H9 (cell line): Measurements from ENCODE around the gene RHBDD1. TPM values are rescaled to one million over a fixed set of nuclear protein-coding genes. Genes with fewer than 3 reads are reported as not detected.
"Not testable (repeated sequence)": the region's sequence is repeated elsewhere in the genome, so short reads cannot be mapped to it uniquely, and the experiment has no call there.

ENCODE experiments used
- DNase-seq: peaks from one replicate; pipeline ENCODE4 v3.0.0-alpha.2; 2017
- H2AFZ ChIP-seq: one replicate; pipeline ENCODE4 v1.6.1; 2013; ENCODE audit warnings: mild to moderate bottlenecking, low read length, control low read depth, moderate library complexity
- H2AK5ac ChIP-seq: 2 replicates; pipeline ENCODE4 v1.6.1; 2013; ENCODE audit warnings: low read length, control low read depth, mixed read lengths; ENCODE audit not compliant: insufficient read length
- H2BK120ac ChIP-seq: one replicate; pipeline ENCODE4 v1.6.1; 2013; ENCODE audit warnings: low read depth, mild to moderate bottlenecking, low read length, control low read depth, inconsistent platforms; ENCODE audit not compliant: poor library complexity, severe bottlenecking
- H2BK12ac ChIP-seq: 2 replicates; pipeline ENCODE4 v1.6.1; 2013; ENCODE audit warnings: low read length, control low read depth, mixed read lengths, low read depth; ENCODE audit not compliant: insufficient read length
- H2BK15ac ChIP-seq: 2 replicates; pipeline ENCODE4 v1.6.1; 2013; ENCODE audit warnings: low read depth, low read length, control low read depth
- H2BK20ac ChIP-seq: one replicate; pipeline ENCODE4 v1.6.1; 2013; ENCODE audit warnings: low read depth, mild to moderate bottlenecking, low read length, control low read depth, inconsistent platforms; ENCODE audit not compliant: poor library complexity, severe bottlenecking
- H2BK5ac ChIP-seq: 2 replicates; pipeline ENCODE4 v1.6.1; 2013; ENCODE audit warnings: low read length, control low read depth, mixed read lengths; ENCODE audit not compliant: insufficient read length
- H3K14ac ChIP-seq: 2 replicates; pipeline ENCODE4 v1.6.1; 2013; ENCODE audit warnings: low read length, control low read depth; ENCODE audit not compliant: insufficient read depth
- H3K18ac ChIP-seq: 2 replicates; pipeline ENCODE4 v1.6.1; 2013; ENCODE audit warnings: low read depth, mild to moderate bottlenecking, mixed read lengths, low read length, control low read depth; ENCODE audit not compliant: insufficient read length
- H3K23ac ChIP-seq: 2 replicates; pipeline ENCODE4 v1.6.1; 2013; ENCODE audit warnings: low read length, control low read depth, mixed read lengths, low read depth; ENCODE audit not compliant: insufficient read length
- H3K23me2 ChIP-seq: 2 replicates; pipeline ENCODE4 v1.6.1; 2013; ENCODE audit warnings: low read depth, mild to moderate bottlenecking, mixed read lengths, low read length, control low read depth; ENCODE audit not compliant: insufficient read length, poor library complexity, severe bottlenecking
- H3K27ac ChIP-seq: 2 replicates; pipeline ENCODE4 v1.5.1; 2013; ENCODE audit warnings: low read length, control low read depth, mixed read lengths, low read depth; ENCODE audit not compliant: insufficient read length
- H3K27me3 ChIP-seq: 2 replicates; pipeline ENCODE4 v1.6.1; 2013; ENCODE audit warnings: low read length, control low read depth, inconsistent platforms; ENCODE audit not compliant: insufficient read depth
- H3K4ac ChIP-seq: 2 replicates; pipeline ENCODE4 v1.6.1; 2013; ENCODE audit warnings: low read depth, mild to moderate bottlenecking, control low read depth, inconsistent platforms, low read length, moderate library complexity
- H3K4me1 ChIP-seq: 2 replicates; pipeline ENCODE4 v1.6.1; 2013; ENCODE audit warnings: low read length, control low read depth, inconsistent platforms; ENCODE audit not compliant: insufficient read depth
- H3K4me2 ChIP-seq: 2 replicates; pipeline ENCODE4 v1.6.1; 2013; ENCODE audit warnings: low read length, control low read depth, mixed read lengths; ENCODE audit not compliant: insufficient read length, insufficient read depth
- H3K56ac ChIP-seq: 2 replicates; pipeline ENCODE4 v1.6.1; 2013; ENCODE audit warnings: low read depth, mild to moderate bottlenecking, mixed read lengths, low read length, control low read depth; ENCODE audit not compliant: insufficient read length
- H3K79me1 ChIP-seq: 2 replicates; pipeline ENCODE4 v1.6.1; 2013; ENCODE audit warnings: low read depth, mild to moderate bottlenecking, moderate library complexity, low read length, control low read depth, inconsistent platforms; ENCODE audit not compliant: insufficient read depth, poor library complexity, severe bottlenecking
- H3K79me2 ChIP-seq: 2 replicates; pipeline ENCODE4 v1.6.1; 2013; ENCODE audit warnings: low read length, control low read depth, inconsistent platforms; ENCODE audit not compliant: insufficient read depth
- H3K9ac ChIP-seq: 2 replicates; pipeline ENCODE4 v1.6.1; 2013; ENCODE audit warnings: low read length, control low read depth, mixed read lengths; ENCODE audit not compliant: insufficient read length; ENCODE audit errors: extremely low read depth
- H3K9me3 ChIP-seq: one replicate; pipeline ENCODE4 v1.6.1; 2013; ENCODE audit warnings: low read depth, low read length, inconsistent platforms; ENCODE audit not compliant: control insufficient read depth
- H3T11ph ChIP-seq: one replicate; pipeline ENCODE4 v1.6.1; 2013; ENCODE audit warnings: mild to moderate bottlenecking, low read length, control low read depth, inconsistent platforms
- H4K20me1 ChIP-seq: one replicate; pipeline ENCODE4 v1.6.1; 2013; ENCODE audit not compliant: control insufficient read depth, insufficient read length, insufficient read depth
- H4K5ac ChIP-seq: 2 replicates; pipeline ENCODE4 v1.6.1; 2013; ENCODE audit warnings: low read depth, mild to moderate bottlenecking, mixed read lengths, low read length, control low read depth; ENCODE audit not compliant: insufficient read length
- H4K8ac ChIP-seq: replicated peaks from 2 replicates; pipeline ENCODE4 v1.6.1; 2013; ENCODE audit warnings: low read length, control low read depth, mixed read lengths, low read depth; ENCODE audit not compliant: insufficient read length
- H4K91ac ChIP-seq: 2 replicates; pipeline ENCODE4 v1.6.1; 2013; ENCODE audit warnings: low read depth, mild to moderate bottlenecking, moderate library complexity, mixed read lengths, low read length, control low read depth; ENCODE audit not compliant: insufficient read length
- H3K27ac Mint-ChIP-seq, 3 experiments: 2 replicates in 2 of 3; 3 replicates in 1 of 3; pipeline ENCODE4 v1.8.0; 2020 to 2021; ENCODE audit warnings: mixed read lengths in 3 of 3, mild to moderate bottlenecking in 1 of 3, moderate library complexity in 1 of 3
- H3K27me3 Mint-ChIP-seq: 2 replicates; pipeline ENCODE4 v1.8.0; 2021; ENCODE audit warnings: low read depth, mild to moderate bottlenecking, moderate library complexity, mixed read lengths
- H3K36me3 Mint-ChIP-seq, 3 experiments: 2 replicates in 2 of 3; 3 replicates in 1 of 3; pipeline ENCODE4 v1.8.0; 2020 to 2021; ENCODE audit warnings: low read depth in 3 of 3, mixed read lengths in 3 of 3; ENCODE audit not compliant: insufficient read depth in 1 of 3
- H3K4me1 Mint-ChIP-seq, 2 experiments: 2 replicates each; pipeline ENCODE4 v1.8.0; 2020; ENCODE audit warnings: mixed read lengths in 2 of 2
- H3K4me3 Mint-ChIP-seq, 2 experiments: 2 replicates in 1 of 2; 3 replicates in 1 of 2; pipeline ENCODE4 v1.8.0; 2020 to 2021; ENCODE audit warnings: mild to moderate bottlenecking in 2 of 2, mixed read lengths in 2 of 2, moderate library complexity in 1 of 2
- H3K9me3 Mint-ChIP-seq, 2 experiments: 2 replicates in 1 of 2; 3 replicates in 1 of 2; pipeline ENCODE4 v1.8.0; 2020; ENCODE audit warnings: mild to moderate bottlenecking in 2 of 2, mixed read lengths in 2 of 2, moderate library complexity in 1 of 2
- WGBS: extraction: QIAGEN DNeasy Blood & Tissue Kit; methylation state at CpG from one replicate; pipeline ENCODE4 v1.1.7; 2013; ENCODE audit warnings: missing lambda C conversion rate, low lambda C conversion rate, mixed read lengths; ENCODE audit not compliant: insufficient read length; ENCODE audit errors: extremely low coverage; 5-methylcytosine and 5-hydroxymethylcytosine counted together
- total RNA-seq: library from RNA; stranded (reverse); gene quantifications from 2 replicates; pipeline ENCODE4 v1.2.1, GENCODE V29; 2021
- TF ChIP-seq, protein P1 (sequence below): fragments of 200-600 bp; sonication (generic); conservative IDR thresholded peaks from 3 replicates; pipeline ENCODE4 v1.8.0; 2021; ENCODE audit warnings: antibody characterized with exemption, mild to moderate bottlenecking

The RHBDD1 gene
- total RNA-seq, 1 experiment from 2014 or later = 24.9 TPM

DNA sequence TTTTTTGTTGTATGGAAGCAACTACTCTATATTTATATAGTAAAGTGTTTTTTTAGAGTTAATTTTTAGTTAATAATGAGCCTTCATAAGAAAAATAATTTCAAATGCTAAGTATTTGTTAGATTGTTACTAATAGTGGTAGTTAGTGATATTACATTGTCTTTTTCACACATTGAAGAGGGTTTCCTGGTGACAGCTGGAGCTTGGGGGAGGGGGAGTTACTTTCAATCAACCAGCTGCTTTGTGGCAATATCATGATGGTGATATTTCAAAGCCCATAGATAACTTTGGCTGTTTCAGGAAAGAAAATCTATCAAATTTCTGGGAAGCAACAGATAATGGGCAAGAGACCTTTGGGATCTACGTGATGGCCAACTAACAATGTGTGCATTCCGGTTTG, 4.1 kb downstream of the RHBDD1 start:
- no peak overlapping the region for H3K4me2 ChIP-seq
- H3K4ac ChIP-seq = no peak overlapping the region
- H3K18ac ChIP-seq = no peak overlapping the region
- no peaks in the 10 kb centered on the region for H3K79me2 ChIP-seq
- TF ChIP-seq, protein P1, sequence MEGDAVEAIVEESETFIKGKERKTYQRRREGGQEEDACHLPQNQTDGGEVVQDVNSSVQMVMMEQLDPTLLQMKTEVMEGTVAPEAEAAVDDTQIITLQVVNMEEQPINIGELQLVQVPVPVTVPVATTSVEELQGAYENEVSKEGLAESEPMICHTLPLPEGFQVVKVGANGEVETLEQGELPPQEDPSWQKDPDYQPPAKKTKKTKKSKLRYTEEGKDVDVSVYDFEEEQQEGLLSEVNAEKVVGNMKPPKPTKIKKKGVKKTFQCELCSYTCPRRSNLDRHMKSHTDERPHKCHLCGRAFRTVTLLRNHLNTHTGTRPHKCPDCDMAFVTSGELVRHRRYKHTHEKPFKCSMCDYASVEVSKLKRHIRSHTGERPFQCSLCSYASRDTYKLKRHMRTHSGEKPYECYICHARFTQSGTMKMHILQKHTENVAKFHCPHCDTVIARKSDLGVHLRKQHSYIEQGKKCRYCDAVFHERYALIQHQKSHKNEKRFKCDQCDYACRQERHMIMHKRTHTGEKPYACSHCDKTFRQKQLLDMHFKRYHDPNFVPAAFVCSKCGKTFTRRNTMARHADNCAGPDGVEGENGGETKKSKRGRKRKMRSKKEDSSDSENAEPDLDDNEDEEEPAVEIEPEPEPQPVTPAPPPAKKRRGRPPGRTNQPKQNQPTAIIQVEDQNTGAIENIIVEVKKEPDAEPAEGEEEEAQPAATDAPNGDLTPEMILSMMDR = no peak
- Mint-ChIP-seq H3K9me3 (peaks cover 4 to 7% of the 10 kb centered on the region in 2 experiments; a peak in 2 of 5 replicates), H3K36me3 (peaks cover 11 to 27% (median 18%) of the 10 kb centered on the region in 3 experiments), H3K27ac (no peak overlapping the region), H3K27me3 (peaks cover 7% of the 10 kb centered on the region), H3K4me3 (no peak overlapping the region), H3K4me1 (peaks cover 11 to 12% of the 10 kb centered on the region in 2 experiments)
- H2BK5ac ChIP-seq = no peak overlapping the region
- no peaks in the 10 kb centered on the region for H3K4me1 ChIP-seq
- H4K8ac ChIP-seq = no peak overlapping the region
- peaks cover 9% of the 10 kb centered on the region for H3K23me2 ChIP-seq
- H3K27ac ChIP-seq = no peak overlapping the region
- no peaks in the 10 kb centered on the region for H3K9me3 ChIP-seq
- H3K14ac ChIP-seq = no peak overlapping the region
- H3K79me1 ChIP-seq = no peaks in the 10 kb centered on the region
- H4K91ac ChIP-seq = no peak overlapping the region
- H3K9ac ChIP-seq = no peak overlapping the region
- H3K23ac ChIP-seq = no peak overlapping the region
- no peak for DNase-seq
- H2BK120ac ChIP-seq = no peak overlapping the region
- H3K27me3 ChIP-seq = no peaks in the 10 kb centered on the region
- WGBS = no CpG with 5 or more reads among the region's 2 CpGs
- H2BK20ac ChIP-seq = no peak overlapping the region
- no peak overlapping the region for H2AK5ac ChIP-seq
- no peak overlapping the region for H2AFZ ChIP-seq
- H4K20me1 ChIP-seq = no peaks in the 10 kb centered on the region
- H3K56ac ChIP-seq = no peak overlapping the region
- no peak overlapping the region for H4K5ac ChIP-seq
- no peak overlapping the region for H2BK12ac ChIP-seq
- no peak overlapping the region for H3T11ph ChIP-seq
- no peak overlapping the region for H2BK15ac ChIP-seq

DNA sequence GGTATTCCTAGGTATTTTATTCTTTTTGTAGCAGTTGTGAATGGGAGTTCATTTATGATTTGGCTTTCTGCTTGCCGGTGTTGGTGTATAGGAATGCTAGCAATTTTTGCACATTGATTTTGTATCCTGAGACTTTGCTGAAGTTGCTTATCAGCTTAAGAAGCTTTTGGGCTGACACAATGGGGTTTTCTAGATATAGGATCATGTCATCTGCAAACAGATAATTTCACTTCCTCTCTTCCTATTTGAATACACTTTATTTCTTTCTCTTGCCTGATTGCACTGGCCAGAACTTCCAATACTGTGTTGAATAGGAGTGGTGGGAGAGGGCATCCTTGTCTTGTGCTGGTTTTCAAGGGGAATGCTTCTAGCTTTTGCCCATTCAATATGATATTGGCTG, 7.1 kb downstream of the RHBDD1 start:
- H3K27ac Mint-ChIP-seq, H3K4me3 Mint-ChIP-seq, H3K27me3 Mint-ChIP-seq, H3K9ac ChIP-seq, H3K23me2 ChIP-seq, H3K27ac ChIP-seq, H4K5ac ChIP-seq, H2AFZ ChIP-seq, H3K14ac ChIP-seq, H3K4me1 Mint-ChIP-seq, H4K8ac ChIP-seq, H3K4me2 ChIP-seq, H4K20me1 ChIP-seq, H3K9me3 ChIP-seq, H3K9me3 Mint-ChIP-seq, H3K4ac ChIP-seq, H3K56ac ChIP-seq, H3K79me2 ChIP-seq, H2BK20ac ChIP-seq, H3K18ac ChIP-seq, H2AK5ac ChIP-seq, H4K91ac ChIP-seq, H2BK15ac ChIP-seq, H3K23ac ChIP-seq, H2BK5ac ChIP-seq, H3K4me1 ChIP-seq, H3K27me3 ChIP-seq, DNase-seq, H3T11ph ChIP-seq, H2BK120ac ChIP-seq, H2BK12ac ChIP-seq, H3K79me1 ChIP-seq: not testable (repeated sequence)
- no CpG with 5 or more reads among the region's 1 CpG for WGBS
- peaks cover 11 to 22% (median 18%) of the 10 kb centered on the region in 3 experiments for H3K36me3 Mint-ChIP-seq
